GM12891 (cell line): ENCODE data around the gene TRABD2B.

ENCODE experiments used
- DNase-seq: peaks from one replicate; pipeline ENCODE4 v3.0.0; 2011; ENCODE audit warnings: low spot score; ENCODE audit not compliant: insufficient read length
- FAIRE-seq: peaks from 2 replicates; lab custom pipeline; 2011; peaks lifted over from hg19 to GRCh38; lab: Jason Lieb, UNC
- PAX5 ChIP-seq: IDR thresholded peaks from 2 replicates; pipeline ENCODE4 v1.6.1; 2011; ENCODE audit warnings: low read length, moderate library complexity, mild to moderate bottlenecking; ENCODE audit not compliant: insufficient read depth, severe bottlenecking
- POLR2A ChIP-seq: IDR thresholded peaks from 2 replicates; pipeline ENCODE4 v1.6.1; 2011; ENCODE audit warnings: low read depth, low read length, control low read depth
- POLR2AphosphoS5 ChIP-seq: IDR thresholded peaks from 2 replicates; pipeline ENCODE4 v1.6.1; 2011; ENCODE audit warnings: low read depth, low read length, control low read depth
- POU2F2 ChIP-seq: IDR thresholded peaks from 2 replicates; pipeline ENCODE4 v1.6.1; 2011; ENCODE audit warnings: low read depth, mild to moderate bottlenecking, control low read depth, low read length, moderate library complexity
- SPI1 ChIP-seq: IDR thresholded peaks from 2 replicates; pipeline ENCODE4 v1.6.1; 2011; ENCODE audit warnings: low read depth, low read length, control low read depth
- TAF1 ChIP-seq: IDR thresholded peaks from 2 replicates; pipeline ENCODE4 v1.6.1; 2011; ENCODE audit warnings: low read depth, low read length, control low read depth

The TRABD2B gene

DNA sequence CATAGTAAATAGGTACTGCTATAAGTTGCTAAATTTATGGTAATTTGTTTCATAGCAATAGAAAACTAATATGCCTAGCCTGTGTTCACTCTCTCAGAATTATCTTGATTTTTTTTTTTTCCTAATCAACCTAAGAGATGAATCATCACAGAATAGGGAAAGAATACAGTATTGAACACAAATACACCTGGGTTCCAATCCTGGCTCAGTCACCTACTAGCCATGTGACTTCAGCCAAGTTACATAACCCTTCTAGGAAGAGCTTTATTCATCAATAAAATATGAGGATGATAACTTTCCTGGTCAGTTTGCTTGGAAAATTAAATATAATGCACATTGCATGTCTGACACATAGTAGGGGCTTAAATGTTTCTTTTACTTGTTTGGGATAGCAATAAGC, 279.8 kb downstream of the TRABD2B start:
- no peak for FAIRE-seq
- DNase-seq, result no peak
- TF ChIP-seq POU2F2, result no peak
- no peak for TF ChIP-seq TAF1
- no peak for TF ChIP-seq POLR2AphosphoS5
- TF ChIP-seq PAX5, result no peak
- TF ChIP-seq SPI1, result no peak
- no peak for TF ChIP-seq POLR2A

DNA sequence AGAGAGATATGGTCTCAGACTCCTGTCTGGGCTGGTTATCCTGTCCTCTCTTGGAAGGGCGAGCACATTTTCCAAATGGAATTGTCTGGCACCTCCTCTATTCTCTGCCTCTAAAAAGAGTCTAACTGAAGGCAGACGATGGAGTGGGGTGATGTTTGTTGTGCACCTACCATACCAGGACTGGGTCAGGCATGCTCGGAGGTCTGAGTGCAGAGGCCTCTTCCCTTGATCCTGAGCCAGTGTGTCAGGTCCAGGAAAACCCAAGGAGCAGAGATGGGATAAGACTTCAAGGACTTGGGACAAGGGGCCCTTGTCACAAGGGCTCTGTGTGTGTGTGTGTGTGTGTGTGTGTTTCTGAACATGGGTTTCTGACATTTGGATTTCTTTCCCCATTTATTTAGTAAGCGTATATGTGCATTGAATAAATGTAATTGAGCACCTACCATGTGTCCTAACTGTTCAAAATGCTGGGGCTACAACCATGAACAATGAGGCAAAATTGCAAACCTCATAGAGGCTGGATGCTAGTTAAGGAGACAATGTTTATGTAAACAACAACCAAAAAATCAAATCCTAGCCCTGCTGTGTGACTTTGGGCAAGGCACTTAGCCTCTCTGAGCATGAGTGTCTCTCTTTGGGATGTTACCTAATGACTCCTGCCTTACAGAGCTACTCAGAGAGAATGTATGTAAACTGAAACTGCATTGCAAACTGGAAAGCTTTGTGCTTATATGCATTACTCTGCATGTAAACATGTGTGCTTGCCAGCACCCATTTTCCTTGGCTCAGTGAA, 283.0 kb downstream of the TRABD2B start:
- FAIRE-seq (no peak), DNase-seq (no peak)
- no peak for TF ChIP-seq POLR2AphosphoS5
- no peak for TF ChIP-seq PAX5
- no peak for TF ChIP-seq POU2F2
- TF ChIP-seq POLR2A, result no peak
- TF ChIP-seq SPI1, result no peak
- TF ChIP-seq TAF1, result no peak

DNA sequence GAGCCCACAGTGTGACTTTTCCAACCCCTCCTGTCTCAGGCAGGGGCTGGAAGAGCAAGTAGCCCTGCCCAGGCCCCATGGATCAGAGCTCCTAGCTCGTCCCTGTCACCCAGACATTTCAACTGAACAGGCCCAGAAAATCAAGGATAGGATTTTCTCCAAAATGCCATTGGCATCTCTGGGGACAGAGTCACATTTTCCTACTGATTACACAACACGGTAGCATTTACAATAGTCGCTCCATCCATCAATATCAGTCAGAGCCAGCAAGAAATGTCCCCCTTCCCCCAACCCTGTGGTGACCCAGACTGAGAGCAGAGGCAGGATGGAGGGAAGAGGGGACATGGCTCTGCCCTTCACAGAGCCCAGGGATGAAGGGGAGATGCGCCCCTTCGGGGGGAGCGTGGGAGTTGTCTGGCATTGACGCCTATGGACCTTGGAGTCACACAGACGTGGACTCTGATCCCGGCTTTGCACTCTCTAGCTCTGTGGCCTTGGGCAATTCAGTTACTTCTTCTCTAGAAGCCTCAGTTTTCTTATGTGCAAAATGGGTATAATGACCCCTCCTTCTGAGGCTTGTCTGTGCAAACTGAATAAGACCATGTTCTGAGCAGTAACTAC, 283.7 kb downstream of the TRABD2B start:
- no peak for FAIRE-seq

DNA sequence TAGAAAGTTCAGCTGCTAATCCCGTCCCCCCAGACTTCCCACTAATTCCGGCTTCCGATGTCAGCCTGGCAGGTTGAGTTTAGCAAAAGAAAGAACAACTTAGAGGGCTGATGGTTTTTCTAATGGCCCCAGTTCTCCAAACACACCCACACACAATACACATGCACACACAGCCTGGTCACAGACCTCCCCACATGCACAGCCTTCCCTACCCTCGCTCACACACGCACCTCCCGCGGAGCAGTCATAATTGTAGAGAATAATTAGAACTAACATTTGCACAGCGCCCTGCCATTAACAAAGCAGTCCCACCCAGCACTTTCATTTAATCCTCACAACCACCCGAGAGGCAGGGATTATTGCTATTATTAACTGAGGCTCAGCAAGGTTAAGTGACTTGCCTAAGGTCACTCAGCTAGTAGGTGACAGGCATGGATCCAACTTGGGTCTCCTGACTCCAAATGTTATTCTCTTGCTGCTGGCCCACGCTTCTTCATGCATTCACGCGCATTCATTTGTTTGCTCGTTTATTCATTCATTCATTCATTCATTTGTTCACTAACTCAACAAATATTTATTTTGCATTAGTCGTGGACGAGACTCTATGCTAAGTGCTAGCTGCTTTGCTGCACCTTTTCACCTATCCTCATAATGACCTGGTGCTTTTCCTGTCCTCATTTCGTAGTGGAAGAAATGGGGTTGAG, 284.4 kb downstream of the TRABD2B start:
- DNase-seq (no peak), FAIRE-seq (no peak)

More for the DNA sequence above, 283.7 kb downstream of the TRABD2B start:
- no peak for DNase-seq
- no peak for TF ChIP-seq TAF1
- no peak for TF ChIP-seq POU2F2
- TF ChIP-seq POLR2A, result no peak
- no peak for TF ChIP-seq POLR2AphosphoS5
- TF ChIP-seq PAX5, result no peak
- TF ChIP-seq SPI1, result no peak

DNA sequence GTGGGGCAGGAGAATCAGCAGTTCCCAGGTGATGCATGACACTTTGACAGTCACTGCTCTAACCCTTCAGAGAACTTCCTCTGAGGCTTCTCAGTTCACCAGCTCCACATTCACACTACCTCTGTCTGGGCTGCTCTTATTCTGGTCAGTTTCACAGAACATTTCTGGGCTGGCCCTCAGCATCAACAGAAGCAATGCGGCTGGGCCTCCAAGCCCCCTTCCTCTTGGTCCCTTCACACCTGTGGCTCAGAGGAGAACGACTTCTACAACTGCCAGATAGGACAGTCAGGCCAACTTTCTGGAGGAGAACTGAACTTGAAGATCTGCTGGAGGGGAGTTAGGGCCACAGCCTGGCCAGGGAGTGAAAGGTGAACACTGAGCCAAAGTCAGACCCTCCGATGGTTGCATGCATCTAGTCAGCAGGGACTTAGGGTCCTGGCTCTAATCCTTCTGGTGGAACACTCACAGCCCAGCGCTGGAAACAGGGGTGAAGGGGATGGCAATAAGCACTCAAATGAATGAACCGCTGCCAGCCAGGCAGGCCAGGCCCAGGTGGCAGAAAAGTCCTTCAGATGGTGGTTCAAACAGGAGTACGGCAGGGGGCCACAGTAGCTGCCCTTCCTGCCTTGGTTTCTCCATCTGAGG, 285.2 kb downstream of the TRABD2B start:
- TF ChIP-seq SPI1 (no peak), POU2F2 (no peak), PAX5 (no peak), POLR2AphosphoS5 (no peak), TAF1 (no peak), POLR2A (no peak)
- DNase-seq (no peak), FAIRE-seq (no peak)

More for the DNA sequence above, 284.4 kb downstream of the TRABD2B start:
- no peak for TF ChIP-seq TAF1
- TF ChIP-seq POLR2AphosphoS5, result no peak
- no peak for TF ChIP-seq PAX5
- TF ChIP-seq POU2F2, result no peak
- no peak for TF ChIP-seq POLR2A
- TF ChIP-seq SPI1, result no peak

DNA sequence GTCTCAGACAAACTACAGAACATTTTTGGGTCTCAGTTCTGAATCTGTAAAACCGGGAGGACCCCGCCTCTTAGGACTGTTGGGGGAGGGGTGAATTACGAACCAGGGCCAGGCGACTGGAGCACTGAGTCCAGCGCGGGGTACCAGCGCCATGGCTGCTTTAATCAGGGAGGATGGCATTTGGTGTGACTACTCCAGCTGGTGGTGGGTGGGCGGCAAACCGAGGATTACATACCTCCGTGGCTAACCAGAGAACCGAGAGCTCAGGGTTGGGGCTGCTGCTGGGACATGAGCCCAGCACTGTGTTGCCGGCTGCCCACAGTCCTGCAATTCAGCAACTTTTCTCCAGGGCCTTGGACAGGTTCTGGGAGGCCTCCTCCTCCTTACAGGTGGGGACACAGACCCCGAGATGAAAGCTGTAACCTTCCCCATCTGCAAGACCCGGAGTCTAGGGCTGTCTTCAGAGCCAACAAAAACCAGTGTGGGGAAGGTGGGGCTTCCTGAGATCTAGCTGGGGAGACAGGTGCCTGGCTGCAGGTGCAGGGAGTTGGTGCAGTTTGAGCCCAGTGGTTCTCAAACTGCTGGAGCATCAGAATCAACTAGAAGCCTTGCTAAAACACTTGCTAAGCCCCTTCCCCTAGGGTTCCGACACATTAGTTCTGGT, 285.9 kb downstream of the TRABD2B start:
- no peak for TF ChIP-seq POLR2AphosphoS5
- TF ChIP-seq PAX5, result no peak
- no peak for TF ChIP-seq TAF1
- no peak for TF ChIP-seq POLR2A
- TF ChIP-seq POU2F2, result no peak
- TF ChIP-seq SPI1, result no peak
- FAIRE-seq, result no peak
- DNase-seq, result no peak
